HAP-1 (cell line): Measurements from ENCODE around the gene DDC.

Experiments used
- DNase-seq, 2 experiments: peaks; one replicate each; pipeline ENCODE4 v3.0.0-alpha.2; 2016 to 2020; ENCODE audit warnings: low spot score in 2 of 2
- H3K27me3 ChIP-seq: fragments of 250-450 bp; sonication (Bioruptor Pico); 2 replicates; pipeline ENCODE4 v1.5.1; 2020; ENCODE audit warnings: low read depth, mild to moderate bottlenecking, moderate library complexity
- H3K36me3 ChIP-seq: fragments of 250-450 bp; sonication (Bioruptor Pico); replicated peaks from 2 replicates; pipeline ENCODE4 v1.5.1; 2020; ENCODE audit warnings: mild to moderate bottlenecking
- H3K4me1 ChIP-seq: fragments of 250-450 bp; sonication (Bioruptor Pico); 2 replicates; pipeline ENCODE4 v1.5.1; 2020; ENCODE audit warnings: mild to moderate bottlenecking
- H3K4me3 ChIP-seq: fragments of 250-450 bp; sonication (Bioruptor Pico); 2 replicates; pipeline ENCODE4 v1.5.1; 2020; ENCODE audit warnings: mild to moderate bottlenecking, moderate library complexity
- H3K9me3 ChIP-seq: fragments of 250-450 bp; sonication (Bioruptor Pico); 2 replicates; pipeline ENCODE4 v1.5.1; 2020; ENCODE audit warnings: mild to moderate bottlenecking, moderate library complexity
- in situ Hi-C: fragments of 300-500 bp; cut with MboI; formaldehyde crosslinking; loops from 3 replicates; pipeline ENCODE4 v1.14.3; 2020; ENCODE audit warnings: low sequenced_read_pairs, inconsistent platforms, mixed read lengths

Gene DDC

DNA sequence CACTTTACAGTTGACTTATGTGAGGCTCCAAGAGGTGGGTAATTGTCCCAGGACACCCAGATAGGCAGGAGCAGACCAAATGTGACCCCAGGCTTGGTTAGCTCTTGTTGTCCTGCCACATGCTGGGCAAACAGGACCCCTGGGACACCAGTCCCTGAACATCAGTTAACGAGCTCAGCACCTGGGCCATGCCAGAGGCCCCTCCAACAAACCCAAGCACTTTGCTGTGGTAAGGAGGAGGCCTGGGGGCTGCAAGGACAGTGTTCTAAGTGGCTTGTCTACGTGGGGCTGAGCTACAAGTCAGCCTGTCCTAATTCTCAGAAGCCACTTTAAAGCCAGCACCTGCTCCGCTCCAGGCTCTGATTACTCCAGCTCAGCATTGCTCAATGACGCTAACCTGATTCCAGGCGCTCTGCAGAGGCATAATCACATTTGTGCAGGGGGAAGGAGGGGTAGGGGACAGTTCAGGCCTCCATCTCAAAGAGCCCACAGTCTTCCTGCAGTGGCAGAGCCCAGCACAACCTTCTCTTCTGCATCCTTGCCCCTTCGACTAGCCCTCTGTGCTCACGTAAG lies 57.2 kb downstream of the DDC start:
- Histone ChIP-seq H3K4me1 (no peaks in the 10 kb centered on the region), H3K36me3 (no peaks in the 10 kb centered on the region), H3K4me3 (no peak overlapping the region), H3K9me3 (no peaks in the 10 kb centered on the region), H3K27me3 (no peaks in the 10 kb centered on the region)
- in situ Hi-C loops = no loop called here
- no peak for DNase-seq

GRCh38 chr7:50505553-50506210 lies 59.5 kb downstream of the DDC start:
- Histone ChIP-seq H3K9me3 (no peaks in the 10 kb centered on the region), H3K27me3 (no peaks in the 10 kb centered on the region), H3K4me3 (no peak overlapping the region), H3K4me1 (no peaks in the 10 kb centered on the region), H3K36me3 (no peaks in the 10 kb centered on the region)
- DNase-seq = no peak
- in situ Hi-C loops = no loop called here

- no peaks in the 10 kb centered on the region for H3K27me3 ChIP-seq
- no peaks in the 10 kb centered on the region for H3K36me3 ChIP-seq
- H3K4me3 ChIP-seq = no peak overlapping the region
- H3K9me3 ChIP-seq = no peaks in the 10 kb centered on the region
- H3K4me1 ChIP-seq = no peaks in the 10 kb centered on the region
- DNase-seq = no peak
- in situ Hi-C loops = no loop called here
These were observed 60.3 kb downstream of the DDC start for GRCh38 chr7:50504646-50505546.

- no peaks in the 10 kb centered on the region for H3K4me1 ChIP-seq
- in situ Hi-C loops = no loop called here
- DNase-seq = no peak
These were observed 62.3 kb downstream of the DDC start for GRCh38 chr7:50502947-50503346.

GRCh38 chr7:50502001-50502684 lies 63.1 kb downstream of the DDC start:
- Histone ChIP-seq H3K36me3 (no peaks in the 10 kb centered on the region), H3K4me1 (no peaks in the 10 kb centered on the region), H3K4me3 (no peak overlapping the region), H3K9me3 (no peaks in the 10 kb centered on the region), H3K27me3 (peaks cover 10% of the 10 kb centered on the region)
- in situ Hi-C loops = no loop called here
- DNase-seq = no peak

More at GRCh38 chr7:50502947-50503346, 62.3 kb downstream of the DDC start:
- H3K27me3 ChIP-seq = peaks cover 5% of the 10 kb centered on the region; the same call in 1 of the 2 replicates
- H3K4me3 ChIP-seq = no peak overlapping the region
- H3K9me3 ChIP-seq = no peaks in the 10 kb centered on the region
- no peaks in the 10 kb centered on the region for H3K36me3 ChIP-seq

DNA sequence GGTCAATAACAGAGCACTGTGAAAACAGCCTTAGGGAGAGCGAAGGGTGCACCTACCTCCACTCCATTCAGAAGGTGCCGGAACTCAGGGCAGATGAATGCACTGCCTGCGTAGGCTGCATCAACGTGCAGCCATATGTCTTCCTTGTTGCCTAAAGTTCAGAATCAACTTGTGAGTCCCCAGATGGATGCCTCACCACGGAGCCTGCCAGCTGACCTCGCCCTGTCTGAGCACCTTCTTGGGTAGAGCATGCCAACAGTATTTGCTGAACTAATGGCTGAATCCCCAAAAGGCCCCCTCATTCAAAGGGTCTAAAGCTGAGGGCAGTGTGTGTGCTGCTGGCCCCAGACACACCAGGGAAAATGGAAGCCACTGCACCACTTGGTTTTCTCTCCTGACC lies 66.1 kb downstream of the DDC start:
- in situ Hi-C loops = no loop called here
- Histone ChIP-seq H3K4me3 (no peak overlapping the region), H3K9me3 (no peaks in the 10 kb centered on the region), H3K36me3 (no peaks in the 10 kb centered on the region), H3K4me1 (no peaks in the 10 kb centered on the region), H3K27me3 (peaks cover 10% of the 10 kb centered on the region)
- DNase-seq = no peak

DNA sequence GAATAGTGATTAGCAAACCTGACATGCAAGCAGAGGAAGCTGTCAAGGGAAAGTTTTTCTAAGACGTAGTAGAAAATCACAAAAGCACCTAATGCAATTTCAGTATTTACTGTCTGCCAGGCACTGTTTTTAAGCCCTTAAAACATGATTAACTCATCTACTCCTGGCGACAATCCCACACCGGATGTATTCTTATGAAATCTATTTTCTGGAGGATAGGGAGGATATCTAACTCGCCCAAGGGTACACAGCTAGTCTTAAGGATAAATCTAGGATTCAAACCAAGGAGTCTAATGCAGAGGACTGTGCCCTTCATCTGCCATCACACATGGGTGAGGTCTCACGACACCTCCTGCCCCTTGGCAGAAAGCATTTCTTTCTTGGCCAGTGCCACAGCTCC lies 67.2 kb downstream of the DDC start:
- Histone ChIP-seq H3K9me3 (no peaks in the 10 kb centered on the region), H3K27me3 (peaks cover 10% of the 10 kb centered on the region), H3K4me1 (no peaks in the 10 kb centered on the region), H3K36me3 (no peaks in the 10 kb centered on the region), H3K4me3 (no peak overlapping the region)
- DNase-seq = no peak
- in situ Hi-C loops = no loop called here

GRCh38 chr7:50497068-50497642 lies 68.0 kb downstream of the DDC start:
- in situ Hi-C loops = no loop called here
- no peak overlapping the region for H3K4me3 ChIP-seq
- peaks cover 10% of the 10 kb centered on the region for H3K27me3 ChIP-seq
- H3K4me1 ChIP-seq = no peaks in the 10 kb centered on the region
- DNase-seq = no peak
- H3K36me3 ChIP-seq = no peaks in the 10 kb centered on the region
- no peaks in the 10 kb centered on the region for H3K9me3 ChIP-seq

- no peaks in the 10 kb centered on the region for H3K36me3 ChIP-seq
- H3K27me3 ChIP-seq = peaks cover 10% of the 10 kb centered on the region
- H3K9me3 ChIP-seq = no peaks in the 10 kb centered on the region
- no peaks in the 10 kb centered on the region for H3K4me1 ChIP-seq
- in situ Hi-C loops = no loop called here
- DNase-seq = no peak
- no peak overlapping the region for H3K4me3 ChIP-seq
These were observed 68.6 kb downstream of the DDC start for GRCh38 chr7:50496569-50496968.

DNA sequence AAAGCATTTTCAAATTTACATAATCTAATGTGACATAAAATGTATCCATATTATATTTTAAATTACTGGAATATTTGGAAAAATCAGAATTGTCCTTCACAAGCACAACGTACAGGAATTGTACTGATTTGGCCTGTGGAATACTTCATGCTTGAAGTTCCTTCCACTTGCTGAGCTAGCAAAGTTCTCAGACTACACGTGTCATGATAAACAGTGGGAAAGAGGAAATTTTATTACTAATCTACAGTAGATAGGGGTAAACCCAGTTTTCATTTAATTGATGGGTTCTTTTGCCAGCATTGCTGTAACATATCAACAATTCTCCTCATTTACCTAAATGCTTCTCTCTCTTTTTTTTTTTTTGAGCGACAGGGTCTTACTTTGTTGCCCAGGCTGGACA lies 69.5 kb downstream of the DDC start:
- Histone ChIP-seq H3K9me3 (no peaks in the 10 kb centered on the region), H3K27me3 (peaks cover 10% of the 10 kb centered on the region), H3K4me3 (no peak overlapping the region), H3K4me1 (no peaks in the 10 kb centered on the region), H3K36me3 (no peaks in the 10 kb centered on the region)
- no peak for DNase-seq
- in situ Hi-C loops = no loop called here

DNA sequence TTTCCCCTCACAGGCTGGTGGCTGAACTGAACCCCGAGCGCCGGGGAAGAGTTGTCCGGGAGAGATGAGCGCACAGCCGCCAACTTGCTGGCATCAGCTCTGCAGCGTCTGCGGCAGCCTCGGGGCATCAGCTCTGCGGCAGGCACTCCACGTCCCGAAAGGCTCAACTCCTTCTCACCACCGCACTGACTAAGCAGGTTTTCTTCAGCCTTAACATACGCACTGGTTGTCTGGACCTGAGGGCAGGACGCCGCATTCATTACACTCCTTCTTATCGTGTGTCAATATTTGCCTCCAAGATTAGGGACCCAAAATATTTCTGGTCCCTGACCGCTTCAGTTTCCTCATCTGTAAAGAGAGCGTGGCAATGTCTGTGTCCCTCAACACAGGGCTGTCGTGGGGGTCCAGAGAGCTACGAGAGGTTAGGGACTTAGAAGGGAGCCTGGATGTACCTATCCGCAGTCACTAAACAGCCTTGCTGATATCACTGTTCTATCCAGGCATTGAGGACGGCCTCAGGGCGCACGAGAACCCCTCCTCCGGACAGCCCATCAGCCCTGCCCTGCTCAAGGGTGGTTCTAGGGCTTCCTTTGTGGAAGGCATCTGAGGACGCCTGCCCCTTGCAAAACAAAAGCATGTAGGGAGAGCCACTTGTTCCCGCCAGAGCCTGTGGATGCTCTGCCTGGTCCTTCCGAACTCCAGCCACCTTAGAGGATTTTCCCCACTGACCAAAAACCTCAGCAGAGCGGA lies 72.3 kb downstream of the DDC start:
- Histone ChIP-seq H3K4me3 (no peak overlapping the region), H3K9me3 (no peaks in the 10 kb centered on the region)
- in situ Hi-C loops = no loop called here

GRCh38 chr7:50491943-50492342 lies 73.3 kb downstream of the DDC start:
- Histone ChIP-seq H3K4me3 (no peak overlapping the region), H3K27me3 (no peaks in the 10 kb centered on the region; the same call in 1 of the 2 replicates), H3K36me3 (no peaks in the 10 kb centered on the region), H3K4me1 (no peaks in the 10 kb centered on the region), H3K9me3 (no peaks in the 10 kb centered on the region)
- DNase-seq = no peak
- in situ Hi-C loops = no loop called here

More for the DNA sequence above, 72.3 kb downstream of the DDC start:
- no peaks in the 10 kb centered on the region for H3K36me3 ChIP-seq
- no peak for DNase-seq
- H3K27me3 ChIP-seq = peaks cover 5% of the 10 kb centered on the region
- no peaks in the 10 kb centered on the region for H3K4me1 ChIP-seq

GRCh38 chr7:50491209-50491608 lies 74.0 kb downstream of the DDC start:
- H3K27me3 ChIP-seq = no peaks in the 10 kb centered on the region
- H3K9me3 ChIP-seq = no peaks in the 10 kb centered on the region
- H3K36me3 ChIP-seq = no peaks in the 10 kb centered on the region
- H3K4me3 ChIP-seq = no peak overlapping the region
- in situ Hi-C loops = no loop called here
- H3K4me1 ChIP-seq = no peaks in the 10 kb centered on the region
- no peak for DNase-seq
